CD4-positive, alpha-beta T cell treated with Interleukin-15 for 4 hours (primary cell): Measurements from ENCODE around the gene ACTRT2.

Source experiments
- DNase-seq: peaks from one replicate; pipeline ENCODE4 v3.0.0-alpha.2; 2020; ENCODE audit warnings: low spot score

ACTRT2 gene

DNA sequence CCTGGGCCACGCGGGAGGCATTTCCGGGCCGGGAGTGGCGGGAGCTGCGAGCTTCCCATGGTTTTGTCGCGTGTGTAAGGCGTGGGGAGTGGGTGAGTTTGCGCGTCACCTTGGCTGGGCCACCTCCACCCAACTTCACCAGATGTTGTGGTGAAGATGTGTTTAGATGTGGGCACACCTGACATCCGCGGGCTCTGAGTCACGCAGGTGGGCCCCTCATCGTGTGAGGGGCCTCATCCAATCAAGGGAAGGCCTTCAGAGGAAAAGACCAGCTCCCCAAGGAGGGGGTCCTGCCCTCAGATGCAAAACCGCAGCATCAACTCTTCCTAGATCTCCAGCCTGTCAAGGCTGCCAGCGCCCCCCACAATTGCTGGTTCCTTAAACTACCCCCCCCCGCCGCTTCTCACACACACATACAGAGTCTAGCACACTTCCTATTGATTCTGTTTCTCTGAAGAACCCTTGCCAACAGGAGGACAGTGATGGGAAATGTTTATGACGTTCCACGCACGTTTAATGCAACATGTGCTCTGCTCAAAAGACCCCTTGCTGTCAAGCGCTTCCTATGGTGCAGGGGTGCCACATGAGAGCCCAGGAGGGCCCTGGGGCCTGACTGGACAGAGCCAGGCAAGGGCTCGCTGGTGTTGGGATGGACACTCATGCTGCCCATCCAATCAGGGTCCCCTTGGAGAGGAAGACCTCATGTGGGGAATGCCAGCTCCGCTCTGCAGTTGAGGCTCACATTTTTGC lies 11.9 kb downstream of the ACTRT2 start:
- peak; percentile 36 for DNase-seq

DNA sequence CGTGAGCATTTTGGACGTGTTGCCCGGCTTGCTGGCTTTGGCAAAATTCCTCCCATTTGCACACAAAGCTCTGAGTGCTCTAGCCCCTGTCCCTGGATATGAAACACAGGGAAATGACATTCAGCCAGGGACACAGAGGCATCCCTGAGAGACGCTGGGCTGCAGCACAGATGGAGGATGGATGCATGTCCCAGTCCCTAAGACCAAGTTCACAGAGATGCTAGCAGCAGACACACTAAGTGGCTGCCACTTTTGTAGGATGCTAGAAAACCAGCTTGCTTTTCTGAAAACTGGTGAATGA lies 12.5 kb downstream of the ACTRT2 start:
- DNase-seq, result no peak

DNA sequence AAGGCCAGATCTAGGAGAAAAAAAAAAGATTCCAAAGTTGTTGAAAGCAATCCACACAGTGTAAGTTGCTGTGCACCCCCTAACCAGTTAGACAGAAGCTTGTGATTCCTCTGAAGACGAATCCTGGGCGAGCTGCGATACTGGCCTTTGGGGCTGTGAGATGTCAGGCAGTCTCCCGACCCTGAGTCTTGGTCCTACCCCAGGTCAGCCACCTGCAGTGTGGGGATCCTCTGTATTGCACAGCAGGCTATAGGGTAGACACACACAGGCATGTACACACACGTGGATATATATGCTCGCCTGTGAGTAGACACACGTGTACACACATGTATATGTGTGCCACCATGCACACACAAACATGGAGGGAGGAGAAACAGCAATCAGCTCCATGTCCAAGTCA lies 12.9 kb downstream of the ACTRT2 start:
- DNase-seq, result no peak

DNA sequence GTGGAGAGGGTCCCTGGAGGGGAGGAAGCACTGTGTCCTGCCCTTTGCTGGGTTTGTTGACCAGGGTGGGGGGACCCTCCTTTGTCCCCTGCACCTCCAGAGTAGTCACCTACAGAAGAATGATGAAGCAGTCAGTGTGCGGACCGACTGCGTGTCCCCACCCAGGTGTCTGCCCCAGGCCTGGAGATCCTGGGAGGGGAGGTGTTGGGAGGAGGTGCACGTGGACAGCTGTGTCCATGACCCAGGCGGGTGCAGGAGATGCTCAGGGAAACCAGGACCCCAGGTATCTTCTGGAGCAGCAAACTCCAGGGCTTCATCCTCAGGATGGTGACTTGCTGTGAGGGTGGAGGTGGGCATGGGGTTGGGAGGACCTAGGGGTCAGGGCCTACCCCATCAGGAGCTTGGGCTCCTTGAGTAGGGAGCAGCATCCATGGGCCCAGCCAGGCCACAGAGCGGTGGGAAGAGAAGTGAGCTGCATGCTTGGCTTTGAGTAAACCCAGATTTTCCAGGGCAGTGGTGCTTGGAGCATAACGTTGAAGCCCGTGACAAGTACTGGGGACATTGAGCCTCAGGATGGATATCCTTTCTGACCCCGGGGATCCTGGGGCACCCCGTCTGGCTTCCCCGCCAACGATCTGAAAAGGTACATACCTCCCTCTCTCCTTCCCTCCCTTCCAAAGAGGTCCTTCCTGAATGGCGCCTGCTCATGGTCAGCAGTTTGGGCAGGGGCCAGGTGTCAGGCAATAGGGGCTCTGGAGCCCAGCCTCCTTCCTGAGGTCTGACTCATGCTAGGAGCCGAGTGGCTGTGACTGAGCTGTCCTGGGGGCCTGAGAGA lies 13.7 kb downstream of the ACTRT2 start:
- DNase-seq, result no peak

DNA sequence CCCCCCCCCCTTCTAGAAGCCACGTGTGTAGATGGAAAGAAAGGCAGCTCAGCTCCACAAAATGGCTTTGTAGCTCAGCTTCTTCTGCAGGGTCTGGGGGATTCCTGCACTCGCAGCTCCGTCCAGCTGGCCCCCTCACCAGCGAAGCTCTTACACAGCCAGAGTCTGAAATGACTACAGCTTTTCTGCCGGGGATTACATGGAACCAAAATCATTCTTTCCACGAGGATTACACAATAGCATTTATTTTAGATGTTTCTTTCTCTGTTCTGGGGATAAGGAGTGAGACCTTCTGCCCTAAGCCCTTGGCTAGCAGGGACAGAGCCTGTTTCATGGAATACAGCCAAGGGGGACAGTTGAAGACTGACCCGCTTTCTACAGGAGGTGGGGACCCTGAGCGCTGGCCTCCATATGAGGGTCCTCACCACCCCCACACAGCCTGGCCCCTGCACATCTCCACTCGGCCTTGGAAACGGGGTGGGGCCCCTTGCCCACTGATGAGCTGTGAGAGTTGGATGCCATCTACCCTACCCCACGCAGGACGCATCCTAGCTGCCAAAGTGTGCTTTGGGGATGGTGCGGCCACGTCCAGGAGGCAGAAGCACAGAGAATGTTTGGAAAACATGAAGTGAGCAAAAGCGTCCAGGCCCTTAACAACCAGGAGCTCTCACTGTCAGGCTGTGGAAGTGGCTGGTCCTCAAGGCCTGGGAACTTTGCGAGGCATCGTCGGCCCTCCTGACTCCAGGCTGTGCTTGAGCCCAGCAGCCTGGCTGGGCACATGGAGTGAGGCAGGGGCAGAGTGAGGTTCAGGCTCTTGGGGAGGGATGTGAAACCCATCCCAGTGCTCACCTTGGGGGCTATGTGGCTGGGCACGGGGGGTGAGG lies 14.5 kb downstream of the ACTRT2 start:
- no peak for DNase-seq

DNA sequence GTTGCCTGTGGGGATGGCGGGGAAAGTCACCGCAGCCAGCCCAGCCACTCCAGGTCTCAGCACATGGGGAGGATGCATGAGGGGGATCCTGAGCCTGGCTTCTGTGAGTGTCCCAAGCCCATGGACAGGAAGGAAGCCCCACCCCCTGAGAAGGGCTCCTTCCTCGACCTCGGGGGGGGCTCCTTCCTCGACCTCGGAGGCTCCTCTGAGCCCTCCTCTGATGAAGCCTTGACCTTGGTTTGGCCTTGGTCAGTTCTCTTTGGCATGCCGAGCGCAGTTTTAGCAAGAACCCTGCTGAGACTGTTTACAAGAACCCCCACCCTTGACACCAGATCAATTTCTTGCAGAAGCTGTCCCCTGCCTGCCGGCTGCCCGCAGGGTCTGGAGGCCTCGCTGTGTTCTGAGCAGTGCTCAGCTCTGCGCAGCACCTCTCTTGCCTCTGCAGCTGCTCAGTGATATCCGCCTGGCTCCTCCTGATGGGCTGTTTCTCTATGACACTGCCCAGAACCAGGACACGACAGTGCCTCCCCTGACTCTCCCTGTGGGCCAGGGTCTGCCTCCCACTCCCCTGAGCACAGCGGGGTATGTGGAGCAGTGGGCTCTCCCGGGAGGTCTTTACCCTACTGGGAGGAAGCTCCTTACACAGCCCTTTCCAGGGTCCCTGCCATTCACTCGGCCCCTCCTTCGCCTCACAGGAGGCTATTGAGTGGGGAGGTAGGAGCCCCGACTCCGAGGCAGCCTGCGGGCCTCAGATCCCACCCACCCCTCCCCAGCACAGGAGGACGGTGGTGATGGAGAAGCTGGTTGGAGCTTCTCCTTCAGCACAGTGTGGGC lies 15.4 kb downstream of the ACTRT2 start:
- no peak for DNase-seq

DNA sequence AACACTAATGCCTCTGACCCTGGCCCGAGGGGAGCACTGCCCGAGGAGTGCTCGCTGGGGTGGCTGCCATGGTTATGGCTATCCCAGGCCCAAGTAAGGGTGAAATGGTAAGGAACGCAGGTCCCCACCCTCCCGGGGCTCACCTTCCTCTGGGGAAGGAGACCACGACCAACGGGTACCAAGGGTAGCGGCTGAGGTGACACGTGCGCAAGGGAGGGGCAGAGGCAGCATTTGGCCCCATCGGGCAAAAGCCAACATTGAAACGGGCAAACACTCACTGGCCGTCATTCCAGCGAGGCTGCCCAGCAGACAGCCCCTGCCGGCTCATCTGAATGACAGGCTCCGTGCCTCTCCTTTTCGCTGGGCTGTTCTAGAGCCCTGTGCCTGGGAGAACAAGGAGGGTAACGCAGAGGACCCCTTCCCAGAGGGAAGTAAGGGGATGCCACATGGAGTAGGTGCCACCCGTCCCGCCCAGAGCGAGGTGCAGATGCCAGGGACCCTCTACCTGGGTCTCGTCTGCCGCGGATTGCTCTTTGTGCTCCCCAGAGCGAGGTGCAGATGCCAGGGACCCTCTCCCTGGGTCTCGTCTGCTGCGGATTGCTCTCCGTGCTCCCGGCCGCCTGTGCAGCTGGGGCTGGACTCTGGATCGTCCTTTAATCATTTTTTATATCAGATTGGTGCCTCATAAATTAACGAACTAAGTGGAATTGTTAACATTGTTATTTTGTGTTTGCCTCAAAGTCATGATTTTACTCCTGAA lies 16.2 kb downstream of the ACTRT2 start:
- DNase-seq, result no peak

DNA sequence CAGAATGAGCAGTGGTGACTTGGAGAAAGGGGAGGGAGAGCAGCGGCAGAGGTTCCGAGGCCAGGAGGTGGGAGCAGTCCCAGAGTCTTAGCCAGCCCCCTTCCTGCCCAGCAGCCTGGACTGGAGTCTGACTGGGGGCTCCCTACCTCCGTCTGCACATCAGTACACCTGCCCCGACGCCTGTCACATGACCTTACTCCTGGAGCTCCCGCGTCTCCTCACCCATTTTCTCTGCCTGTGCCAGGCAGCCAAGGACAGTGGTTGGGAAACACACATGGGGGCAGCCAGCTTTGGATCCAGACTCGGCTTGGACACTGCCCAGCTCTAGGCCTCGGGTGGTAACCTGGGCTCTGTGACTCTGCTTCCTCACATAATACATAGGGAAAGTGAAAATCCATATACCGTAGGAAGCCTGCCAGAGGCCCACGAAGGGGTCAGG lies 16.9 kb downstream of the ACTRT2 start:
- DNase-seq, result no peak

DNA sequence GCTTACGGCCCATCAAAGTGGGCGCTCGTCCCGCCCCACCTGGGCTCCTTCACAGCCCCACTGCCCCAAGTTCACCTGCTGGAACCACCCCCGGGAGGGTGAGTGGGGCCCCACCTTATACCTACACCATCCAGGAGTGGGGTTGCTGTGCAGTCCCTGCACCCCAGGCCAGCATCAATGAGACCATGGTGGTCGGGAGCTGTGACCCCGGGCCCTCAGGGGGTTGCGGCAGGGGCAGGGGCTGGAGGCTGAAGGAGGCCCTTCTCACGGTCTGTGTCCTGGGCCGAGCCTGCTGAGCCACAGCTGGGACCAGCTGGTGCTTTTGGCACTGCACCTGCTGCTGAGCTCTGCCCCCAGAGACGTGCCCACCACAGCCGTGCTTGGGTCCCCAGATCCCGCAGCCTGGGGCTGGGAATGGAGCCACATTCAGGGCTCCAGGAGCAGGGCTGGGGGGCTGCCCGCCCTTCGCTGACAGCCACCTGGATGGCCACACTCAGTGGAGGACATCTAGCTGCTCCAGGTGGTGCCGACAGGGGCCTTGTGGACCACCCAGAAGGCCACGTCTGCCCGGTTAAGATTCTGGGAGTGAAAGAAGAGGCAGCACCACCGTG lies 17.4 kb downstream of the ACTRT2 start:
- DNase-seq, result no peak

DNA sequence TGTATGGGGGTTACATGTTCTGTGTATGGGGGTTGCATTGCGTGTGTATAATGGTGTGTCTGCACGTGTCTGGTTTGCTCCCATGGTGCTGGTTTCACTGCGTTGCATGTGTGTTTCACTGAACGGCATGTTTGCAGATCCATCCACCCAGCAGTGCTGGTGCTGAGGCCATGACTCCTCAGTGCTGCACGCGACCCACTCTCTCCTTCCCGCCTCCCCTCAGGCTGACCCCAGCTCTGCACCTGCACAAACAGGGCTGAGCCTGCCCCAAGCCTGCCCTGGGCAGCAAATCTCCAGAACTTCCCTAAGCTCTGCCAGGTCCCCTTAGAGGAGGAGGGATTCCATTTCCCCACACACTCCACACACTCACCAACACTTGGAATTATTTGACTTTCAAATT lies 18.7 kb downstream of the ACTRT2 start:
- no peak for DNase-seq

DNA sequence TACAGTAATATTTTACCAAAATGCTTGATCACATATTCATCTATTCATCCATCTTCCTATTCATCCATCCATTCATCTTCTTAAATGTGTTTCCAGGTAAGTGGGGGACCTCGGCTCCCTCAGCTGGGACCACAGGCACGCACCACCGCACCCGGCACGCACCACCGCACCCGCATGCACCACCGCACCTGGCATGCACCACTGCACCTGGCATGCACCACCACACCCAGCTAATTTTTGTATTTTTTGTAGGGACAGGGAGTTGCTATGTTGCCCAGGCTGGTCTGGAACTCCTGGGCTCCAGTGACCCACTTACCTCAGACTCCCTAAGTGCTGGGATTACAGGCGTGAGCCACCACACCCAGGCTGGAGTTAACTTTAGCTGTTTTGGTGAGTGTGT lies 21.2 kb downstream of the ACTRT2 start:
- DNase-seq, result no peak

DNA sequence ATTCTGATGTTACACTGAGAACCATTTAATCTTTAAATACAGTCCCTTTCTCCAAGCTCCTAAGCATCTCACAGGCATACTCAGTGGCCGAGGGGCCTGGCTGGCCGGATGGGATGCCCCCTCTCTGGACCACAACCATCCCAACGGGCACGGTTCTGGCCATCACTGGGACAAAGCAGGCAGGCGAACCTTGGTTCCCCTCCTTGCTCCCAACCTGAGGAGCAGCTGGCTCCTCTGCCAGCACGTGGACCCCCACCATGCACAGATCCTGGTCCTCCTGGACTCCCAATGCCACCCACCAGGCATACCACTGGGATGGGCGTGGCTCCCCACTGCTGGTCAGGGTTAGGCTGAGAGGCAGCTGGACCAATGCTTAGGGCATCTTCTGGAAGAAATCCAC lies 27.9 kb downstream of the ACTRT2 start:
- DNase-seq, result no peak

DNA sequence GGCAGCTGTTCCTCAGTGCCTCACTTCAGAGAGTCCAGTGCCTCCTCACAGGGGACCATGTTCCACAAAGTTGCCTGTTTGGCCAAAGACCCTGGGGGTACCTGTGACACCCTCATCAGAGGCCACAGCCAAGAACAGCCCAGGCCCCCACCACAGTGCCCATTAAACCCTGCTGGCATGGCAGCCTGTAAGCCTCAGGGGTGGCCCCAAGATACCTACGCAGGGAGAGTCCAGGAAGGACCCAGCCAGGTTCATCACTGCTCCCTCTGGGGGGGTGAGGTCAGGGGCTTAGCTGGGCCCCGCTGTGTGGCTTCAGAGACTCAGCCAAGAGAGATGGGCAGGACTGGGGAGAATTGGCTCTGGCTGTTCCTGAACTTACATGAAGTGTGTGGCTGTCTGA lies 28.6 kb downstream of the ACTRT2 start:
- DNase-seq, result no peak

DNA sequence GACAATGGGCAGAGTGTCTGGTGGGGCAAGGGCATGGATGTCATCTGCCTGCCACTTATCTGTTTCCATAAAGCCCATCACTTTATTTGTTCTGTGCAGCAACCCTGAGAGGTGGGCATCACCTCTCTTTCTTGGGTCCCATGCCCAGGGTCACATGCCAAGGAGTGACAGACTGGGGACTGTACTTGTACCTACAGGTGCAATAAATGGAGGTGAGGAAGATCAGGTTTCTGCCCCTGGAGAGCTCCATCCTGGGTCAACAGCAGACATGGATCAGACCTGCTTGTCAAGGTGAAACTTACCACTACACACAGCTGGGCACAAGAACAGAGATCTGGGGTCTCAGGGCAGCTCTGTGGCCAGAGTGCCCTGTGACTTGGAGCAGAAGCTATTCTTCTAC lies 29.3 kb downstream of the ACTRT2 start:
- DNase-seq, result no peak

DNA sequence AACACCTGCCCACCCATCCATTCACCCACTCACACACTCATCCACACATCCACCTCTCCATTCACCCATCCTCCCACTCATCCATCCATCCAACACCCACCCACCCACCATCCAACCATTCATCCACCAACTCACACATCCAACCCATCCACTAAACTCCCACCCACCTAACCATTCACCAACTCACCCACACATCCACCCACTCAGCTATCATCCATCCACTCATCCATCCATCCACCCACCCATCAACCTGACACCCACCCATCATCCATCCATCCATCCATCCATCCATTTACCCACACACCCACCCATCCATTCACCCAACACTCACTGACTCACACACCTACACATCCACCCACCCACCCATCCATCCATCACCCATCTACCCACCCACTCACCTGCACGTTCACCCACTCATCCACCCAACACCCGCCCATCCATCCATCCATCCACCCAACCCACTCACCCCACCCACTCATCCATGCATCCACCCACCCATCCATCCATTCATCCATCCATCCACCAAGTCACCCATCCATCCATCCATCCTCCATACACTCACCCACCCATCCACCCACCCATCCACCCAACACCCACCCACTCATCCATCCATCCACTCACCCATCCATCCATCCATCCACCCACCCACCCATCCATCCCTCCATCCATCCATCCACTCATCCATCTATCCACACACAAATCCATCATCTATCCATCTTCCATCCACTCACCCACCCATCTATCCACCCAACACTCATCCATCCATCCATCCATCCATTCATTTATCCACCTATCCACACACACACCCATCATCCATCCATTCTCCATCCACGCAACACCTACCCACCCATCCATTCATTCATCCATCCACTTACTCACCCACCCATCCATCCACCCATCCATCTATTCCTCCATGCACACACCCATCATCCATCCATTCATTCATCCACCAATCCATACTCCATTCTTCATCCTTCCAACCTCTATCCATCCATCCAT lies 30.3 kb downstream of the ACTRT2 start:
- DNase-seq, result no peak

DNA sequence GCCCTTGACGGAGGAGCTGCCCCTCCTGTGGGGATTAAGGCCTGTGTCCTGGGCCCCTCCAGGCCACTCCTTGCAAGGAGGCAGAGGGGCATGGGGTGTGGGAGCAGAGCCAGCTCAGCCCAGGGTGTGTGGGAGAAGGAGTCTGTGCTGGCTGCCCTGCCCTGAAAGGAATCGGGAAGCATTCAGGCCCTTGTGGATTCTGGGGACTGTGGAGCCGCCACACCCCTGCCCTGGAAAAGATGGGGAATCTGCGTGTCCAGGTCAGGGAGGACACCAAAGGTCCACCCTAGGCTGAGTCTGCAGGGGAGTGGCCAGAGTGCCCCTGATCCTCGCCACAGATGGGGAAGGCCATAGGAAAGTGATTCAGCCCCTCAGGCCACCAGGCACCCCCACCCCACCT lies 31.2 kb downstream of the ACTRT2 start:
- DNase-seq, result no peak

DNA sequence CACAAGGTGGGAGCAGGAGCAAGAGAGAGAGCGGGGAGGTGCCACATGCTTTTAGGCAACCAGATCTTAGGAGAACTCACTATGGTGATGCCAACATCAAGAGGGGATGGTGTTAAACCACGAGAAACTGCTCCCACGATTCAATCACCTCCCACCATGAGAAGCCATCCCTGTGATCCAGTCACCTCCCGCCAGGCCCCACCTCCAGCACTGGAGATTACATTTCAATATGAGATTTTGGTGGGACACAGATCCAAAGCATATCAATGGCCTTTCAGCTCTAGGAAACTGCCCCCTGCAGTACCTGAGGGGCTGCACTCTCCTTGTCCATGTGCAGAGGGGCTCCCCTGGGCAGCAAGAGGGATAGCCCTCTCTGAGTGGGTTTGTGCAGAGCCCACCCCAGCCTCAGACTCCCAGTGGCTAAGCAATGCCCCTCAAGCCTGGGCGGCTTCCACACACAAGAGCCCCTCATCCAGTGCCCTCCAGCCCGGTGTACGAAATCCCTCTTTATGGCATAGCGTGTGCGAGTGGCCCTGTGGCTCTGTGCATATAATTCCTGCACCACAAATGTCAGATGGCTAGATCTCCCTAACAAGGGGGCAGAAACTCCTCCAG lies 32.2 kb downstream of the ACTRT2 start:
- no peak for DNase-seq

DNA sequence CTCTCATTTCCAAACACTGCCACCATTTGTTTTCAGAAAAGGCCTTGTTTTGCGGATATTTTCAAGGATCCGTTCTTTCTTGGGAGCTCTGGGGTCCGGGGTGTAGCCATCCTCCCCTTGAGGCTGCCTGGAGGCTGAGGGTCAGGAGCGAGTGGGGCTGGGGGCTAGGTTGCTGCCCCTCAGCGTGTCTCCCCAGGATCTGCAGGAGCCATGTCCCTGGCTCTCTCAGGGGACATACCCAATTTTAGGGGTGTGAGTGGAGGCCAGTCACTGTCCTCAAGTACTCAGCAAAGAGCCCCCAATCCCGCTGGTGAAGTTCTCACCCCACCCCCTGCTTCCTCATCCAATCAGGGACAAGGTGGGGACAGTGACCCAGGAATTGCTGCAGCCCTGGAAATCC lies 32.7 kb downstream of the ACTRT2 start:
- no peak for DNase-seq

DNA sequence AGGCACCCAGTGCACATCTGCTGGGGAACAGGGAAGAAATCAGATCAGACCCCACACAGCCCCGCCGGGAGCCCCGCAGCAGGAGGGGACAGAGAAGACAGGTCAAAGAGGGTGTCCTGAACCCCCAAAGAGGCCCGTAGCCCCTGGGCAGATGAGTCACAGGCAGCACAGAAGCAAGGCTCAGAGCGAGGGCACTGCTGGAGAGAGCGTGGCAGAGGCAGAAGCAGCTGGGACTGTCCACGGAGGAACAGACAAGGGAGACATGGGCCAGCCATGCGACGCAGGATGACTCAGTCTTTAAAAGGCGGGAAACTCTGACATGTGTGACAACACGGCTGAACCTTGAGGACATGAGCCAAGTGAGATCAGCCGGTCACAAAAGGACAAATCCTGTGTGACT lies 33.2 kb downstream of the ACTRT2 start:
- DNase-seq, result no peak
